OCI-LY7 (cell line): ENCODE measurements around the gene SP5. TPM values are rescaled to one million over a fixed set of nuclear protein-coding genes. Genes with fewer than 3 reads are reported as not detected.

Experiments
- BruUV-seq: library from RNA; stranded (reverse); fragments of 400-500 nt; replicated peaks from 2 replicates; lab custom pipeline; 2021; lab: Mats Ljungman, UMichigan
- CTCF ChIA-PET: fragments of 300-600 bp; sonication (Branson Sonifier 250); formaldehyde crosslinking; loops from one replicate; lab custom pipeline; 2022; ENCODE audit warnings: antibody characterized with exemption; ENCODE audit not compliant: unreplicated experiment; lab: Charles Lee
- POLR2A ChIA-PET: fragments of 300-600 bp; sonication (Branson Sonifier 250); formaldehyde crosslinking; loops from one replicate; lab custom pipeline; 2022; ENCODE audit warnings: antibody characterized with exemption; lab: Charles Lee
- DNase-seq: peaks from one replicate; pipeline ENCODE4 v3.0.0-alpha.2; 2015; ENCODE audit warnings: low spot score
- H2AFZ ChIP-seq: fragments of 200-600 bp; sonication (generic), shearing (Covaris generic); 2 replicates; pipeline ENCODE4 v1.6.1; 2014; ENCODE audit warnings: mild to moderate bottlenecking, antibody characterized with exemption, low read length, moderate library complexity
- H3K27ac ChIP-seq: fragments of 200-600 bp; sonication (generic); 2 replicates; pipeline ENCODE4 v1.5.1; 2014; ENCODE audit warnings: mixed run types, low read depth, mild to moderate bottlenecking, moderate library complexity, low read length, inconsistent platforms; ENCODE audit not compliant: poor library complexity, severe bottlenecking
- H3K36me3 ChIP-seq: fragments of 200-600 bp; sonication (generic); 2 replicates; pipeline ENCODE4 v1.6.1; 2014; ENCODE audit warnings: mild to moderate bottlenecking, antibody characterized with exemption, low read length, moderate library complexity, mixed read lengths; ENCODE audit not compliant: insufficient read depth
- H3K4me1 ChIP-seq: fragments of 200-600 bp; sonication (generic); 2 replicates; pipeline ENCODE4 v1.5.1; 2014; ENCODE audit warnings: mild to moderate bottlenecking, low read length; ENCODE audit not compliant: insufficient read depth, poor library complexity, severe bottlenecking
- H3K4me2 ChIP-seq: fragments of 200-600 bp; sonication (generic); 2 replicates; pipeline ENCODE4 v1.6.1; 2014; ENCODE audit warnings: mild to moderate bottlenecking, low read length
- H3K4me3 ChIP-seq: fragments of 200-600 bp; sonication (generic); 2 replicates; pipeline ENCODE4 v1.5.1; 2014; ENCODE audit warnings: mild to moderate bottlenecking, low read depth, low read length; ENCODE audit not compliant: poor library complexity, severe bottlenecking
- H3K79me2 ChIP-seq: fragments of 200-600 bp; sonication (generic); 2 replicates; pipeline ENCODE4 v1.6.1; 2016; ENCODE audit warnings: low read depth, mild to moderate bottlenecking, low read length, moderate library complexity, mixed read lengths; ENCODE audit not compliant: insufficient read depth
- H3K9me2 ChIP-seq: fragments of 200-600 bp; sonication (generic); 2 replicates; pipeline ENCODE4 v1.6.1; 2016; ENCODE audit warnings: mild to moderate bottlenecking, low read length, mixed read lengths; ENCODE audit not compliant: insufficient read depth
- H3K9me3 ChIP-seq: fragments of 200-600 bp; sonication (generic); 2 replicates; pipeline ENCODE4 v1.6.1; 2014; ENCODE audit warnings: mild to moderate bottlenecking, mixed run types, low read length, mixed read lengths
- H4K20me1 ChIP-seq: fragments of 200-600 bp; sonication (generic); 2 replicates; pipeline ENCODE4 v1.6.1; 2014; ENCODE audit warnings: mild to moderate bottlenecking, antibody characterized with exemption, low read length, moderate library complexity, mixed read lengths; ENCODE audit not compliant: insufficient read depth
- CTCF ChIP-seq: fragments of 200-600 bp; sonication (generic); conservative IDR thresholded peaks from 2 replicates; pipeline ENCODE4 v1.5.1; 2014; ENCODE audit warnings: mild to moderate bottlenecking, antibody characterized with exemption, low read length, moderate library complexity, mixed read lengths
- EZH2phosphoT487 ChIP-seq: fragments of 200-600 bp; sonication (generic); IDR thresholded peaks from 2 replicates; pipeline ENCODE4 v1.6.1; 2018; ENCODE audit warnings: low read depth, borderline replicate concordance, mild to moderate bottlenecking, mixed run types, antibody characterized with exemption, low read length, moderate library complexity, mixed read lengths
- intact Hi-C: fragments of 100-400 bp; cut with micrococcal nuclease; formaldehyde crosslinking; loops from one replicate; pipeline ENCODE4 v1.10.0; 2022; ENCODE audit not compliant: unreplicated experiment
- total RNA-seq, 2 experiments: library from RNA; depleted of rRNA in 1 of 2; stranded (reverse); fragments of >200 nt in 1 of 2; shearing (Covaris generic) in 1 of 2; gene quantifications; 2 replicates each; pipeline ENCODE4 v1.2.3, GENCODE V29; 2014 to 2022

The SP5 gene
- total RNA-seq, 2 experiments from 2014 or later = not detected

DNA sequence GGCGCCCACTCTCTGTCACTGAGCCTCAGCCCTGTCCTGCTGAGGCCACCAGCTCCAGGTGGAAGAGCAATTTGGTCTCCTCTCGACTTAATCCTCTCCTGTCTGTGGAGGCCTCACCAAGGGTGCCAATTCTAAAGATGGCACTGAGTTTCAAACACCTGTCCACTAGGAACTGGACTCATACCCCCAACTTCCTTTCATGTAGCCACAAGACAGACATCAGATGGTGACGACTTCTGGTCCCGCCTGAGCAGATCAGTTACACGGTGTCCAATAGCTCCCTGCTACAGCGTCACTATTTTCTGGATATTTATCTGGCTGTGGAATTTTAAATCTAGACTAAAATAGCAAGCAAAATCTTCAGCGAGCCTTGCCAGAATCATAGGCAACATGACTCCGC is 24.5 kb upstream of the SP5 start:
- POLR2A ChIA-PET = no interaction called here
- H2AFZ ChIP-seq = no peak overlapping the region
- no peaks in the 10 kb centered on the region for H3K4me1 ChIP-seq
- H4K20me1 ChIP-seq = no peaks in the 10 kb centered on the region
- CTCF ChIA-PET = no interaction called here
- no TSS peak for BruUV-seq
- intact Hi-C loops = no loop called here
- H3K36me3 ChIP-seq = no peaks in the 10 kb centered on the region
- no peaks in the 10 kb centered on the region for H3K79me2 ChIP-seq
- H3K4me3 ChIP-seq = no peak overlapping the region
- no peak overlapping the region for H3K27ac ChIP-seq
- no peak for TF ChIP-seq EZH2phosphoT487
- no peak for TF ChIP-seq CTCF
- DNase-seq = no peak
- no peaks in the 10 kb centered on the region for H3K9me3 ChIP-seq
- no peaks in the 10 kb centered on the region for H3K9me2 ChIP-seq
- H3K4me2 ChIP-seq = no peak overlapping the region

DNA sequence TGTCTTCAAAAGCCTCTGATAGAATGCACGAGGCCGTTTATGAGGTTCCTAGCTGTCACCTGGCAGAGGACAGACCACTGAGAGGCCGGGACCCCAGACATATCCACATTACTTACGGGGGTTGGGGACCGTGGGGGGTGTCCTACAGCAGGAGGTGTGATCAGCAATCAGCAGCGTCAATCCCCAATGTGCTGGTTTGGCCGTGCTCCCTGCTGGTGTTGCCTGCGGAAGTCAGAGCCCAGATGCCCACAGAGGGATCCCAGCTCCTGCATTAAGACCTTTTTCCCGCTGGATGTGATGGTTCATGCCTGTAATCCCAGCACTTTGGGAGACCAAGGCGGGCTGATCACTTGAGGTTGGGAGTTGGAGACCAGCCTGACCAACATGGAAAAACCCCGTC is 20.8 kb upstream of the SP5 start:
- no peaks in the 10 kb centered on the region for H3K9me2 ChIP-seq
- no peak overlapping the region for H3K27ac ChIP-seq
- no TSS peak for BruUV-seq
- CTCF ChIA-PET = no interaction called here
- DNase-seq = no peak
- H3K4me3 ChIP-seq = no peak overlapping the region
- TF ChIP-seq EZH2phosphoT487 (no peak), CTCF (no peak)
- no peaks in the 10 kb centered on the region for H3K36me3 ChIP-seq
- no peaks in the 10 kb centered on the region for H3K79me2 ChIP-seq
- H2AFZ ChIP-seq = no peak overlapping the region
- POLR2A ChIA-PET = no interaction called here
- intact Hi-C loops = no loop called here
- no peaks in the 10 kb centered on the region for H4K20me1 ChIP-seq
- H3K4me1 ChIP-seq = no peaks in the 10 kb centered on the region
- H3K9me3 ChIP-seq = no peaks in the 10 kb centered on the region
- H3K4me2 ChIP-seq = no peak overlapping the region

DNA sequence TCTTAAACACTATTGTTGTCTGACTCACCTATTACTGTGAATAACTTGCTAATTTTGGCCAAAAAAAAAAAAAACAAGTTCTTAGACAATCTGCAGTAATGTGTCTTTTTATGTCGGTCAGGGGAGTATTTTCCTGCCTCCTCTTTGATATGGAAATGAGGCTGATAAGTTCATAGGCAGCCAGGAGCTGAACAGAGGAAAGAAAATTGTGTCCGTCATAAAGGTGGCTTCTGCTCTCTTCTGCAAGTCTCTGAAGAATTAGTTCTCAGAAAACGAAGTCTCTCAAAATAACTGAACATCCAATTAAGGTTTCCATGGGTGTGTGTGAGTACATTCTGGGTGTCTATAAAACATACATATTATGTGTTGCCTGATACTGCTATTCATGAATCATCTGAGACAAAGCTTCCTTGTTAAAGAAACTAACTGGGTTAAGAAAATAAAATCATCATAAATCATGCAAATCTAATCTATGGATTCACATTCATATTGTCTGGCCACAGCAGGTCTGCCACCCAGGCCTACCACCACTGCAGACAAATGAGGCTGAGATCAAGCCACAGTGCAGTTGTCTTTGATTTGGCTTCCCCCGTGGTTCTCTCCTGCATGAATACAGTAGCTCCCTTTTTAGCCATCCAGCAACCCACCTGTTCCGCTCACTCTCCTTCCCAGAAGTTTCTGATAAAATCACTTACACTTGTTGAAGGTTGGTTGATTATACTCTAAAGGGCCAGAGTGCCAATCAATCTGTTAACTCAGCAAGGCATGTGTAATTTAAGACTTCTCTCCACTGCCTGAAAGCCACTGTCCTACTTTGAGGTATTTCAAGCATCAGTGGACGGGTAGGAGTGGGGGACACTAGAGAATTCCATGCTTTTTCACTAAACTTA is 19.4 kb upstream of the SP5 start:
- Histone ChIP-seq H3K36me3 (no peaks in the 10 kb centered on the region), H3K4me3 (no peak overlapping the region), H3K27ac (no peak overlapping the region), H3K79me2 (no peaks in the 10 kb centered on the region), H3K4me1 (no peaks in the 10 kb centered on the region), H4K20me1 (no peaks in the 10 kb centered on the region), H3K9me2 (no peaks in the 10 kb centered on the region), H3K9me3 (no peaks in the 10 kb centered on the region), H3K4me2 (no peak overlapping the region), H2AFZ (no peak overlapping the region)
- no peak for DNase-seq
- intact Hi-C loops = no loop called here
- BruUV-seq = no TSS peak
- ChIA-PET CTCF (no interaction called here), POLR2A (interaction anchor here (0.6 to 1.2 kb wide), 4 partner anchors 15 to 1195 kb away, joined by 3 to 6 read pairs (median 3); no protein-coding TSS in a partner anchor)
- TF ChIP-seq EZH2phosphoT487 (no peak), CTCF (no peak)
